Stimulated activated CD8-positive, alpha-beta memory T cell treated with anti-CD3 and anti-CD28 coated beads, Interleukin-2, amount 100 ng/mL, for 48 hours (primary cell): ENCODE measurements around the gene GSKIP.

Experiments
- DNase-seq, 2 donors: peaks; one replicate each; pipeline ENCODE4 v3.0.0-alpha.2; 2020; ENCODE audit warnings: low read depth in 2 of 2

GSKIP gene

DNA sequence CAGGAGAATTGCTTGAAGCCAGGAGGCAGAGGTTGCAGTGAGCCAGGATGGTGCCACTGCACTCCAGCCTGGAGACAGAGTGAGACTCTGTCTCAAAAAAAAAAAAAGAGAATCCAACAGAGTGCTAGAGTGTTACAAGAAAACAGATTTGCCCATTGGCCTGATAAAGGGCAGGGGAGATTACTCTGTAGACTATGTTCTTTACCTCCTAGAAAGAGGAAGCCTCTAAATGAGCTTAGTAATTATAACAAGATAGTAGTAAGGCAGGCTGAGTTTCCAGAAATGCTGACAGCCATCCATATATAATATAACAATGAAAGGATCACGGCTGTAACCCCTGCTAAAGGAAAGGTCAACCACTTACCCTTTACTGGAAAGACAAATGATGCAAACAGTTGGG, 53.0 kb downstream of the GSKIP start:
- no peak for DNase-seq

DNA sequence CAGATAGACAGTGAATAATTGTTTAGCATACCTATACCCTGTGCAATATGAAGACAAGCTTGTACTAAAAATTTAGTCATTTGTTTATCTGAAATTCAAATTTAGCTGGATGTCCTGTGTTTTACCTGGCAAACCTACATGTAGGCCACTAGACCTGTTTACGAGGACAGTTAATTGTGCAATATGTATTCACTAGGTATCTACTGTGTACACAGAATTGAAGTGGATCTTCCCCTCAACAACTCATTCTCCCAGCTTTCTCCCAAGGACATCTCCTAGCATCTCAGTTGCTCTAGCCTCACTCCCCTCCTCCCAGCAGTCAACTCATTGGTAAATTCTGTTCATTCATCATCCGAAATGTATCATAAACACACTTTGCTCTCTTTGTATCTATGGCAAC, 53.9 kb downstream of the GSKIP start:
- no peak for DNase-seq

DNA sequence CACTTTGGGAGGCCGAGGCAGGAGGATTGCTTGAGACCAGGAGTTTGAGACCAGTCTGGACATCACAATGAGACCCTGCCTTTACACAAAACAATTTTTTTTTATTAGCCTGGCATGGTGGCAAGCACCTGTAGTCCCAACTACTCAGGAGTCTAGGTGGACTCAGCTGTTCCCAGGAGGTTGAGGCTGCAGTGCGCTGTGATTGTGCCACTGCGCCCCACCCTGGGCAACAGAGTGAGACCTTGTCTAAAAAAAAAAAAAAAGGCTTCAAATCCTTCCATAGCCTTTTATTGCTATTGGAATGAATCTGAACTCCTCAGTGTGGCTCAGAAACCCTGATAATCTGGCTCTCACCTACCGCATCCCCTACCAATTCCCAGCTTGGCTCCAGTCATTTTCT, 54.7 kb downstream of the GSKIP start:
- no peak for DNase-seq

DNA sequence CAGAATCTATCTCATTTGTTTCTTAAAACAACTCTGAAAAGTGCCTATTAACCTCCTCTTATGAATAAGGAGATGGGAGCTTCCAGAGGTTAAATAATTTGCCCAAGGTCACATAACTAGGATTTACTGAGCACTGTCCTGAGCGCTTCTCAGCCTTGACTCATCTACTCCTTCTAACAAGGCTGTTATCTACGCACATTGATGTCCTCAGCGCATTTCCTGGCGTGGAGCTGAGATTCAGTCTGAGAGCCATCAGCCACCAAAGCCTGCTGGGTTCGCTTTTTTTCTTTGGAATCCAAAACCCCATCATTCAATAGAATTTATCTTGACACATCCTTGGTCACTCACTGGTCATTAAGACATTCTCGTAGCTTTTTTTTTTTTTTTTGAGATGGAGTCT, 57.9 kb downstream of the GSKIP start:
- DNase-seq: no peak

DNA sequence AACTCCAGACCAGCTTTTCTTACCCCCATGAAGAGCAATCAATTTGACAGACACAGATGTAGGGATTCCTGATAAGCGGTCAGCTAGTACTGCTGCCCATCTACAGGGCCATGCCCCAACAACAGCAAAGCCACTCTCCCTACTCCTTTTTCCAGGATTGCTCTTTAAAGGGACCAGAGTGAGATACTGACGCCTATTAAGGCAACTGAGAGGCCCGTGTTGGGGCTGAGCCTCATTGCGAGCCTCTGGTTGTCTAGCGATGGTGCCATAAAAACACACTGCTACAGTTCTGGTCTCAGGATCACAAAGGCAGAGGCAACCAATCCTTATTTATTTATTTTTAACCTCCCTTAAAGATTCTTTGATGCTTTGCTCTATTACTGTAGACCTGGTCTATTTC, 59.7 kb downstream of the GSKIP start:
- no peak for DNase-seq

DNA sequence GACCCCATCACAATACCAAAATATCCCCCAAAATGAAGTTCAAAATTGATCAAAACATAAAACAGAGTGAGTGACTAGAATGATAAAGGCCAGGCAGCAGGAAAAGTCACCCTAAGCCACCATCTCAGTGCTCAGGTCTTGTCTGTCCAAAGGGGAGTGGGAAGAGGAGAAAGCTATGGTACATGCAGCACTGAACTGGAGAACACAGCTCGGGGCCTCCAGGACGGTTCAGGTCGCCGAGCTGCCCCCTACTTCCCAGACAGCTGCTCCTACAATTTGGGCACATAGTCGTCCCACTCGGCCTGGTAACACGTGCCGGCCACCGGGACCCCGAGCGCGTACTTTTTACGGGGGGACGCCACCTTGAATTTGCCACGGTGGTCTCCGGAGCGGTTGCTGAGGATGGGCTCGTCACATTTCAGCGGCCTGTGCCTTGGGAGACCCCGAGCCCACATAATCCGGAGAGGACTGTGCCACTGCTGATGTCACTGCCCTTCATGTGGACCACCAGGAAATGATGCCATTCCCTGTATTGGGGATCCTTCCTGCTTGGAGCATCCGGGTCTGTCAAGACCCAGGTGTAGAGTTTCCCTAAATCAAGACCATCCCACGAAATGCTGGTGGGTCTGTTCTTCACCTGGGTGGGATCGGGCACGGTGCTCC, 60.3 kb downstream of the GSKIP start:
- DNase-seq: no peak

DNA sequence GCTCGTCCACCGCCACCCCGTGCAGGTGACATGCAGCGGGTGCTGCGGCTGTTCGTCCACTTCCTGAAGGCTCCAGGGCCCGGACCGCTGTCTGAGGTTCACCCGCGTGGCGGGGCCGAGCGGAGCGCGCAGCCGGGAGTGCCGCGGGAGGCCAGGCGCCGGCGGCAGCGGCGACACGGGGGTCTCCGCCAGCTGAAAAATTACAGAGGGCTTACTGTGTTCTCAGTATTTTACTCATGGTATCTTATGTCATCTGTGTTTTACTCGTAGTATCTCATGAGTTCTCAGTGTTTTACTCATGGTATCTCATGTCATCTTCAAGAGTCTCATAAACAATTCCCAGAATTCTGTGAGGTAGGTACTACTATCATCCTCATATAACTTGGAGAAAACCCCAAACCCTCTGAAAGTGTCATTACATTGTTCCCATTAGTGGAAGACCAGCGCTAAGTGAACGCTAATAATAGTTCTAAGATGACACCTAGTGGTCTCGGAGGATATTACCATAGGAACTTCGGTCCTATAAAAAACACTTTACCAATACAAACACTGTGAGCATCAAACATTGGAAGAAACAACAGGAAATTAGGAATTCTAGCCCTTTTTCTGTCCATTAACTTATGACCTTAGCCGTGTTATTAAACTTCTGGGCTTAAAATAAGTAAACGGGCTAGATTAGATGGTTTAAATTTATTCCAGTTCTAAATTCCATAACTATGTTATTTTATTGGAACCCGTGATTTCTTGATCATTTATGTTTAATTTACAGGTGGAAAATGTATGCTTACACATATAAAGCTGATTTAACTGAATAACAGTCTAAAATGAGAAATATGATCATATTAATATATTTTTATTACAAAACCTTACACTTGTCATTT, 61.0 kb downstream of the GSKIP start:
- peak in 1 of 2 donors; percentile 3 for DNase-seq

DNA sequence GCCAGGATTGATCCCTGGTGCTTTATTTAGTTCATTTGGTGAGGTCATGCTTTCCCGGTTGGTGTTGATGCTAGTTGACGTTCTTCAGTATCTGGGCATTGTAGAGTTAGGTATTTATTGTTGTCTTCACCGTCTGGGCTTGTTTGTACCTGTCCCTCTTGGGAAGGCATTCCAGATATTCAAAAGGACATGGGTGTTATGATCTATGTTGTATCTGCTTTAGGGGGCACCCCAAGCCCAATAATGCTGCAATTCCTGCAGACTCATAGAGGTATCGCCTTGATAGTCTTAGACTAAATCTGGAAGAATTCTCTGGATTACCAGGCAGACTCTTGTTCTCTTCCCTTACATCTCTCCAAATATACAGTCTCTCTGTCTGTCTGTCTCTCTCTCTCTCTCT, 70.7 kb downstream of the GSKIP start:
- DNase-seq: no peak
